HUES48 (cell line): ENCODE data around the gene IL15.

Experiments used
- H3K27ac ChIP-seq: one replicate; pipeline ENCODE4 v1.7.0; 2013; ENCODE audit warnings: low read depth, low read length, inconsistent platforms
- H3K27me3 ChIP-seq: 2 replicates; pipeline ENCODE4 v1.6.1; 2013; ENCODE audit warnings: mild to moderate bottlenecking, low read length; ENCODE audit not compliant: control insufficient read depth, insufficient read depth
- H3K36me3 ChIP-seq: 2 replicates; pipeline ENCODE4 v1.6.1; 2013; ENCODE audit warnings: low read length; ENCODE audit not compliant: control insufficient read depth, insufficient read depth
- H3K4me1 ChIP-seq: 2 replicates; pipeline ENCODE4 v1.6.1; 2013; ENCODE audit warnings: mild to moderate bottlenecking, low read length; ENCODE audit not compliant: control insufficient read depth, insufficient read depth
- H3K4me3 ChIP-seq: 2 replicates; pipeline ENCODE4 v1.5.1; 2013; ENCODE audit warnings: mild to moderate bottlenecking, low read depth, low read length
- H3K9ac ChIP-seq: 2 replicates; pipeline ENCODE4 v1.6.1; 2013; ENCODE audit warnings: mild to moderate bottlenecking, low read depth, low read length, moderate library complexity
- H3K9me3 ChIP-seq: 2 replicates; pipeline ENCODE4 v1.6.1; 2013; ENCODE audit warnings: low read length; ENCODE audit not compliant: control insufficient read depth, insufficient read depth

Gene IL15

GRCh38 chr4:141772838-141773237 is 136.5 kb downstream of the IL15 start:
- no peak overlapping the region for H3K9ac ChIP-seq
- no peak overlapping the region for H3K27ac ChIP-seq
- no peak overlapping the region for H3K4me3 ChIP-seq
- no peaks in the 10 kb centered on the region for H3K9me3 ChIP-seq
- no peaks in the 10 kb centered on the region for H3K36me3 ChIP-seq
- peaks cover 22% of the 10 kb centered on the region for H3K4me1 ChIP-seq
- H3K27me3 ChIP-seq: no peaks in the 10 kb centered on the region

- Histone ChIP-seq H3K4me1 (no peaks in the 10 kb centered on the region), H3K27ac (no peak overlapping the region), H3K9ac (no peak overlapping the region), H3K4me3 (no peak overlapping the region), H3K36me3 (no peaks in the 10 kb centered on the region), H3K9me3 (no peaks in the 10 kb centered on the region), H3K27me3 (no peaks in the 10 kb centered on the region)
These were observed 145.8 kb downstream of the IL15 start for GRCh38 chr4:141782205-141782604.
